NK-92 treated with Interleukin-12 subunit alpha and Interleukin-12 subunit beta, amount 100 ng/mL, for 24 hours (cell line): ENCODE results near the gene NCK2.

ENCODE experiments used
- DNase-seq: peaks from one replicate; lab custom pipeline; 2025; lab: John Stamatoyannopoulos, UW

The NCK2 gene

GRCh38 chr2:105814291-105814940 lies 69.7 kb downstream of the NCK2 start:
- no peak for DNase-seq

DNA sequence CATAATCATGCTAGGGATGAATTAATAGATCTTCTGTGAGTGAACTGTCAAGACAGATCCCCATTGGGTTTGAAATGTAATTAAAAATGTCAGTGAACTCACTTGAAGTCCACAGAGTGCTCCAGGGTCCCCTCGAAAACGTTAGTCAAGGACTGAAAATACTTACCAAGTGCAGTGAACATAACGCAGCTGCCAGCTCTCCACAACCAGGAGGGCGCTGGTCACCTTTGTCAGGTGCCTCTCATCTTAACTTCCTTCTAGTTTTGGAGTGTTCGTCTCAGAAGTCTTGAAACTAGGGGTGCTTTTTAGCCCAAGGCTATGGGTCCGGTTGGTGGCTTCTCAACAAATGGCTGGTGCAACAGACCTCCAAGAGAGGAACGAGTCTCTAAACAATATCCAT lies 70.7 kb downstream of the NCK2 start:
- DNase-seq = no peak

GRCh38 chr2:105820151-105820550 lies 75.4 kb downstream of the NCK2 start:
- no peak for DNase-seq

DNA sequence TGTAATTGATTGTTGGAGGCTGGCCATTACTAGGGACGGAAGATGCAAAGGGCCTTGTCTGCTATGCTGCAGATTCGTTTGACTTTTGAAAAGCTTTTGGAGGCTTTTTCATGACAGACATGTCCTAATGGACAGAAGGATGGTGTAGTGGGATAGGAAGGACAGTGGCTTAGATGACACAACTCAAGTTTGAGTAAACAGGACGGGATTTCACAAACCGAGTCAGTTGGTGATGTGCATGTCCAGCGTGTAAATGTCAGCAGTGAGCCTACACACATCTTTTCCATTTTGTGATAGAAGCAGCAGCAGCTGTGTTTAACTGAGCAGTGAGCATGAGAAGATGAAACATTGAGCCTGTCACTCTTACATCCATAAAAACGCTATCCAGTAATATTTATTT lies 76.0 kb downstream of the NCK2 start:
- no peak for DNase-seq

GRCh38 chr2:105821428-105822125 lies 76.9 kb downstream of the NCK2 start:
- no peak for DNase-seq

GRCh38 chr2:105822186-105822585 lies 77.5 kb downstream of the NCK2 start:
- DNase-seq = no peak

DNA sequence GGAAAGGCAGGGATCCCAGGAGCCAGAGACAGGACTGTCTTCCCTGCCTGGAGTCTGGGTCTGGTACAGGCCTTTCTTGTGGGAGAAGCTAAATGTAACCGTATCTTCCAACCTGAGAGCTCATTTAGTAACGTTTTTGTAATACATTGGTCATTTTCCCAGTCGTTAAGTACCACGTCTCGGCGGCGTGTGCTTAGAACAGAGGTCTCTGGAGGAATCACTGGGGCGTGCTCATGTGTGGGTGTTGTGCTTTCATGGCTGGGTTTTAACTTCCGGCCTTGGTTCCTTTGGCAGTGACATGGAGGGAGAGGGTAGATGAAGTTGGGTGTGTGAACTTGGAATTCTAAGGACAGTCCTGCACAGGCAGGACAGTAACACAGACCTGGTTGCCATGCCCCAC lies 79.7 kb downstream of the NCK2 start:
- DNase-seq = no peak

DNA sequence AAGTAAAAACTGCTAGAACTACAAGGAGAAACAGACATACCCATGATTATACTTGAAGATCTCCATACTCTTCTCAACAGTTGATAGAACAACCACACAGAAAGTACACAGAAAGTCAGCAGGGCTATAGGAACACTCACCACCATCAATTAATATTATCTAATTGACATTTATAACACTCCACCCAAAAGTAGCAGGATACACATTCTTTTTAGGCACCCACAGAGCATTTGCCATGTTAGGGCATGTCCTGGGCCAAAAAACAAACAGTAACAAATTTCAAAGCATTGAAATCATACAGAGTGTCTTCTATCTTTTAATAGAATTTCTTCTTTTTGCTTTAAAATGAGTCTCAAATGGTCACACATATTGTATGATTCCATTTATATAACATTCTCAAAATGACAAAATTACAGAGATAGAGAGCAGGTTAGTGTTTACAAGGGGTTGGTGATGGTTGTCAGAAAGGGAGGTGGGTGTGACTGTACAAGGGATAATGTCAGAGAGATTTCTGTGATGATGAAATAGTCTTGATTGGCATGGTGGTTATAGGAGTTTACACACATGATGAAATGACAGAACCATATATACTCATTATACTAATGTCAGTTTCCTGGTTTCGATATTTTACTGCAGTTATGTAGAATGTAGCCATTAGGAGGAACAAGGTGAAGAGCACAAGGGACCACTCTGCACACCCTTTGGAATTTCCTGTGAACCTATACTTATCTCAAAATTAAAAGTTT lies 82.8 kb downstream of the NCK2 start:
- no peak for DNase-seq

DNA sequence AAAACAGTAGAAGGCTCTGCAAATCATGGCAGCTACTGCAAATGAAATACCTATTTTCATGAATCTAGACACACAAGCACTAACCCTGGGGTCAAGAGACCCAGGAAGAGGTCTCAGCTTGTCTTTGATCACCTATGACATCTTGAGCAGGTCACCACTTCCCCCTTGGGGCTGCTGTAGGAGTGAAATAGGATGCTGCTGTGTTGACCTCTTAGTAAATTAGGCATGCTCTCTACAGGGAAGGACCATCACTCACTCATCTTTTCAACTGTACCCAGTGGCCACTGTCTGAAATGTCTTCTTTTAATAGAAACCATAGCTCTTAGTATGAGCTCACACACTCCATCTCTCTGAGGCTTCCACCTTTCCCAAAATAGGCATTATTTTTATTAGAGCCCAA lies 83.8 kb downstream of the NCK2 start:
- DNase-seq = no peak

- DNase-seq = no peak
These were observed 90.2 kb downstream of the NCK2 start for GRCh38 chr2:105834931-105835330.

DNA sequence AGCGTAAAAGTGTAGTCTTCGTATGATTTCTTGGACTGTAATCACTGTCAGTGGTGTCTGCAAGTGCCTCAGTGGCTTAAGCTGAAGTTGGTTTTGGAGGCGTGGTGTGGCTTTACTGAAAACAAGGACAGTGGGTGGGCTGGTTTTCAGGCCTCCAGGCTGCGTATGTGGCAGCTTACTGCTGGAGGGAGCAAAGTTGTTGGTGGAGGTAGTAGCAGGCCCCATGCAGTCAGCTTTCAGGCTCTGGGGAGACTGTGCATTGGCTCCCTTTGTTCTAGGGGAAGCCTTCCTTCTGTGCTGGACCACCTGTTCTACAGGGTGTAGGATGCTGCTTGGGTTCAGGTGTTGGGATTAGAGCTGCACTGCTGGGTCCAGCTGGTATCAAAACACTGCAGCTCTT lies 91.6 kb downstream of the NCK2 start:
- DNase-seq = no peak

GRCh38 chr2:105836840-105837692 lies 92.4 kb downstream of the NCK2 start:
- DNase-seq = no peak

- no peak for DNase-seq
These were observed 95.1 kb downstream of the NCK2 start for GRCh38 chr2:105839793-105840192.

DNA sequence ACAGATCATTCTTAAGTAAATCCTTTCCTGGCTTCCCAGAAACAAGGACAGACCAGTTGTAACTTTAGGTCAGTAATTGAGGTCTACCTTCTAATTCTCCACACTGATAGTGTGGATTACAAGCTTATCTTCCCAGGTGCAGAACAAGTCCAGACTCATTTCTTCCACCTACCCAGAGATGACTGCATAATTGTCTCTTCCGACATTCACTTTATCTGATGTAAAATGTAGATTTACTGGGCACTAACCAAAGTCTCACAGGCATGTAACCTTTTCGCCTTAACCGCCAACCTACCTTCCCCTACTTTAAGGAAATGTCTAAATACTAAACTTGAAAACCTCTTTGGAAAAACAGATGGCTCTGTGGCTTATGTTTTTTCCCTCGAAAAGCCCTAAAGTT lies 96.2 kb downstream of the NCK2 start:
- DNase-seq = no peak

- no peak for DNase-seq
These were observed 96.8 kb downstream of the NCK2 start for GRCh38 chr2:105841551-105841950.

- no peak for DNase-seq
These were observed 97.8 kb downstream of the NCK2 start for GRCh38 chr2:105842555-105842954.

GRCh38 chr2:105843476-105844374 lies 99.0 kb downstream of the NCK2 start:
- no peak for DNase-seq

- no peak for DNase-seq
These were observed 101.3 kb downstream of the NCK2 start for GRCh38 chr2:105845976-105846375.

- no peak for DNase-seq
These were observed 102.3 kb downstream of the NCK2 start for GRCh38 chr2:105847056-105847455.

DNA sequence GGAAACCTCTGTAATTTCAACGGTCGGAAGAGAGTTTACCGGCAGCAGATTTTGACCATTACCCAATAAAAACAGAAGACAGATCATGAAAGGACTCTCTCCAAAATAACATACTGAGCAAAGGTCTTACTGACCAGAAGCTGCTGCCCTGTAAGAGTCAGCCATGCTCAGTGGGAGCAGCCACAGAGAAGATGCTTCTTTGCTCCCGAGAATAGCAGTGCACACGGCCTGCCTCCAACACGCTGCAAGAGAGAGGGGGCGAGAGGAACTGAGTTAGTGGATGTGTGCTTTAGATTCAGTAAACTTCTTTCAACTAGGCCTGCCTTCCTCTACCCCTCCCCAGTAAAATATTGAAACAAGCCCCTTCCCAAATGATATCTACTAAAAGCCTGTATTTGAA lies 103.7 kb downstream of the NCK2 start:
- DNase-seq = no peak
